Measurements from ENCODE around the gene ADH4. TPM values are rescaled to one million over a fixed set of nuclear protein-coding genes. Genes with fewer than 3 reads are reported as not detected.

ADH4 gene
- total and polyA plus RNA-seq, 2 experiments from 2014 or later, result not detected

DNA sequence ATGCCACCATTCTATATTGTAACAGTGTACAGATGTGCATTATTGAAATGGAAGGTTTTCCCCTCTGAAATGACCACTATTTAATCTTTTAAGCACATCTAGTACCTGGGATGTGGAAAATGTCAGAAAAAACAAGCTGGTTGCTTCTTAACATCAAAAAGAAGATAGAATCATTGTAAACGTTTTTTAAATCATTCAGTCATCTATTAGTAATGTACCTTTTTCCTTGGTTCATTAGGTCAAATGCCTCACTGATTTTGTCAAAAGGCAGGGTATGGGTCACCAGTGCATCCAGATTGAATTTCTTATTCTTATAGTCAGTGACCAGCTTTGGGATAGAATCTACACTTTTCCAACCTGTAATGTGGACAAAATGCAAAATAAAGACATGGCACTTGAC is 17.7 kb downstream of the ADH4 start:
- Histone ChIP-seq H2AFZ (no peak overlapping the region), H3K4me1 (ENCODE audit: insufficient read depth) (no peaks in the 10 kb centered on the region), H3K4me3 (no peak overlapping the region), H3K4me2 (no peak overlapping the region), H3K79me2 (replicated peaks; ENCODE audit: insufficient read depth) (no peaks in the 10 kb centered on the region), H3K36me3 (ENCODE audit: insufficient read depth) (peaks cover 13% of the 10 kb centered on the region), H3K27me3 (ENCODE audit: insufficient read depth) (no peaks in the 10 kb centered on the region), H3F3A (replicated peaks; ENCODE audit: low read depth) (no peaks in the 10 kb centered on the region), H3K27ac (ENCODE audit: low read depth) (no peak overlapping the region), H3K9me2 (ENCODE audit: insufficient read depth) (no peaks in the 10 kb centered on the region), H4K20me1 (replicated peaks; ENCODE audit: insufficient read depth) (no peaks in the 10 kb centered on the region)
- Mint-ChIP-seq H3K27me3 (ENCODE audit: insufficient read depth, low read depth, poor library complexity) (peaks cover 2% of the 10 kb centered on the region), H3K4me1 (peaks cover 3% of the 10 kb centered on the region; the same call in 1 of the 3 replicates), H3K36me3 (ENCODE audit: low read depth) (peaks cover 21% of the 10 kb centered on the region), H3K9me3 (peaks cover 25% of the 10 kb centered on the region), H3K27ac (no peak overlapping the region), H3K4me3 (no peak overlapping the region)
- TF ChIP-seq POLR2AphosphoS5 (IDR thresholded peaks at IDR 0.05; ENCODE audit: low read depth) (no peak), ZNF114 (CRISPR knock-in tag; IDR thresholded peaks at IDR 0.05) (no peak), JUNB (IDR thresholded peaks at IDR 0.05; ENCODE audit: unreplicated experiment) (no peak)
- DNase-seq (ENCODE audit: low spot score) (no peak), ATAC-seq (no peak)

DNA sequence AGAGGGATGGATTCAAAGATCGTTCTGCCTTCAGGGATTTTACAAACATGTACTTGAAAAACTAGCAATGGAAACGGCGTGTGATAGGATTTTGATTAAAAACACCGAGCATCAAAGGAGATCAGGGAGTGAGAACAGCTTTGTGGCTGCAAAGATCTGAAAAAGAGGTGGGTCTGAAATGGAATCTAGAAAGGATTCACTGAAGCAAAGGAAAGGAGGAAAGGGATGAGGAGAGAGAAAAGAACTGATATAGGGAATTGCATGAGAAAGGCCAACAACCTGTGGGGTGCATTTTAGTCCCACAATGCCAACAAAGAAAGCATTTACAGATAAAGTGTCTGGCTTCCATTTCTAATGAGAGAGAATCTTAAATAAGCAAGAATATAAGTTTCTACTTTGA is 23.1 kb downstream of the ADH4 start:
- TF ChIP-seq, protein P1, sequence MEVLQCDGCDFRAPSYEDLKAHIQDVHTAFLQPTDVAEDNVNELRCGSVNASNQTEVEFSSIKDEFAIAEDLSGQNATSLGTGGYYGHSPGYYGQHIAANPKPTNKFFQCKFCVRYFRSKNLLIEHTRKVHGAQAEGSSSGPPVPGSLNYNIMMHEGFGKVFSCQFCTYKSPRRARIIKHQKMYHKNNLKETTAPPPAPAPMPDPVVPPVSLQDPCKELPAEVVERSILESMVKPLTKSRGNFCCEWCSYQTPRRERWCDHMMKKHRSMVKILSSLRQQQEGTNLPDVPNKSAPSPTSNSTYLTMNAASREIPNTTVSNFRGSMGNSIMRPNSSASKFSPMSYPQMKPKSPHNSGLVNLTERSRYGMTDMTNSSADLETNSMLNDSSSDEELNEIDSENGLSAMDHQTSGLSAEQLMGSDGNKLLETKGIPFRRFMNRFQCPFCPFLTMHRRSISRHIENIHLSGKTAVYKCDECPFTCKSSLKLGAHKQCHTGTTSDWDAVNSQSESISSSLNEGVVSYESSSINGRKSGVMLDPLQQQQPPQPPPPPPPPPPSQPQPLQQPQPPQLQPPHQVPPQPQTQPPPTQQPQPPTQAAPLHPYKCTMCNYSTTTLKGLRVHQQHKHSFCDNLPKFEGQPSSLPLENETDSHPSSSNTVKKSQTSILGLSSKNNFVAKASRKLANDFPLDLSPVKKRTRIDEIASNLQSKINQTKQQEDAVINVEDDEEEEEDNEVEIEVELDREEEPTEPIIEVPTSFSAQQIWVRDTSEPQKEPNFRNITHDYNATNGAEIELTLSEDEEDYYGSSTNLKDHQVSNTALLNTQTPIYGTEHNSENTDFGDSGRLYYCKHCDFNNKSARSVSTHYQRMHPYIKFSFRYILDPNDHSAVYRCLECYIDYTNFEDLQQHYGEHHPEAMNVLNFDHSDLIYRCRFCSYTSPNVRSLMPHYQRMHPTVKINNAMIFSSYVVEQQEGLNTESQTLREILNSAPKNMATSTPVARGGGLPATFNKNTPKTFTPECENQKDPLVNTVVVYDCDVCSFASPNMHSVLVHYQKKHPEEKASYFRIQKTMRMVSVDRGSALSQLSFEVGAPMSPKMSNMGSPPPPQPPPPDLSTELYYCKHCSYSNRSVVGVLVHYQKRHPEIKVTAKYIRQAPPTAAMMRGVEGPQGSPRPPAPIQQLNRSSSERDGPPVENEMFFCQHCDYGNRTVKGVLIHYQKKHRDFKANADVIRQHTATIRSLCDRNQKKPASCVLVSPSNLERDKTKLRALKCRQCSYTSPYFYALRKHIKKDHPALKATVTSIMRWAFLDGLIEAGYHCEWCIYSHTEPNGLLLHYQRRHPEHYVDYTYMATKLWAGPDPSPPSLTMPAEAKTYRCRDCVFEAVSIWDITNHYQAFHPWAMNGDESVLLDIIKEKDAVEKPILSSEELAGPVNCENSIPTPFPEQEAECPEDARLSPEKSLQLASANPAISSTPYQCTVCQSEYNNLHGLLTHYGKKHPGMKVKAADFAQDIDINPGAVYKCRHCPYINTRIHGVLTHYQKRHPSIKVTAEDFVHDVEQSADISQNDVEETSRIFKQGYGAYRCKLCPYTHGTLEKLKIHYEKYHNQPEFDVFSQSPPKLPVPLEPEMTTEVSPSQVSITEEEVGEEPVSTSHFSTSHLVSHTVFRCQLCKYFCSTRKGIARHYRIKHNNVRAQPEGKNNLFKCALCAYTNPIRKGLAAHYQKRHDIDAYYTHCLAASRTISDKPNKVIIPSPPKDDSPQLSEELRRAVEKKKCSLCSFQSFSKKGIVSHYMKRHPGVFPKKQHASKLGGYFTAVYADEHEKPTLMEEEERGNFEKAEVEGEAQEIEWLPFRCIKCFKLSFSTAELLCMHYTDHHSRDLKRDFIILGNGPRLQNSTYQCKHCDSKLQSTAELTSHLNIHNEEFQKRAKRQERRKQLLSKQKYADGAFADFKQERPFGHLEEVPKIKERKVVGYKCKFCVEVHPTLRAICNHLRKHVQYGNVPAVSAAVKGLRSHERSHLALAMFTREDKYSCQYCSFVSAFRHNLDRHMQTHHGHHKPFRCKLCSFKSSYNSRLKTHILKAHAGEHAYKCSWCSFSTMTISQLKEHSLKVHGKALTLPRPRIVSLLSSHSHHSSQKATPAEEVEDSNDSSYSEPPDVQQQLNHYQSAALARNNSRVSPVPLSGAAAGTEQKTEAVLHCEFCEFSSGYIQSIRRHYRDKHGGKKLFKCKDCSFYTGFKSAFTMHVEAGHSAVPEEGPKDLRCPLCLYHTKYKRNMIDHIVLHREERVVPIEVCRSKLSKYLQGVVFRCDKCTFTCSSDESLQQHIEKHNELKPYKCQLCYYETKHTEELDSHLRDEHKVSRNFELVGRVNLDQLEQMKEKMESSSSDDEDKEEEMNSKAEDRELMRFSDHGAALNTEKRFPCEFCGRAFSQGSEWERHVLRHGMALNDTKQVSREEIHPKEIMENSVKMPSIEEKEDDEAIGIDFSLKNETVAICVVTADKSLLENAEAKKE (CRISPR knock-in tag; IDR thresholded peaks at IDR 0.05), result no peak
- TF ChIP-seq CREB1 (CRISPR knock-in tag; IDR thresholded peaks at IDR 0.05; ENCODE audit: low read depth) (no peak), NANOG (IDR thresholded peaks at IDR 0.05; ENCODE audit: borderline replicate concordance) (no peak), EZH2phosphoT487 (IDR thresholded peaks at IDR 0.05; ENCODE audit: unreplicated experiment) (no peak)
- TF ChIP-seq, protein P2, sequence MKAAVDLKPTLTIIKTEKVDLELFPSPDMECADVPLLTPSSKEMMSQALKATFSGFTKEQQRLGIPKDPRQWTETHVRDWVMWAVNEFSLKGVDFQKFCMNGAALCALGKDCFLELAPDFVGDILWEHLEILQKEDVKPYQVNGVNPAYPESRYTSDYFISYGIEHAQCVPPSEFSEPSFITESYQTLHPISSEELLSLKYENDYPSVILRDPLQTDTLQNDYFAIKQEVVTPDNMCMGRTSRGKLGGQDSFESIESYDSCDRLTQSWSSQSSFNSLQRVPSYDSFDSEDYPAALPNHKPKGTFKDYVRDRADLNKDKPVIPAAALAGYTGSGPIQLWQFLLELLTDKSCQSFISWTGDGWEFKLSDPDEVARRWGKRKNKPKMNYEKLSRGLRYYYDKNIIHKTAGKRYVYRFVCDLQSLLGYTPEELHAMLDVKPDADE (IDR thresholded peaks at IDR 0.05), result no peak
- H3K27ac Mint-ChIP-seq, result no peak overlapping the region
- H3K4me3 Mint-ChIP-seq, result no peak overlapping the region
- H3K9me3 Mint-ChIP-seq, result peaks cover 13% of the 10 kb centered on the region
- ATAC-seq (peak; percentile 35; the same call in 2 of the 3 replicates), DNase-seq (ENCODE audit: low spot score) (peak; percentile 16)
- Histone ChIP-seq H2AFZ (no peak overlapping the region), H3K4me1 (ENCODE audit: insufficient read depth) (peaks cover 7% of the 10 kb centered on the region), H3K27ac (ENCODE audit: low read depth) (no peak overlapping the region), H3K9me2 (ENCODE audit: insufficient read depth) (no peaks in the 10 kb centered on the region), H3K79me2 (replicated peaks; ENCODE audit: insufficient read depth) (no peaks in the 10 kb centered on the region), H3F3A (replicated peaks; ENCODE audit: low read depth) (no peaks in the 10 kb centered on the region), H4K20me1 (replicated peaks; ENCODE audit: insufficient read depth) (no peaks in the 10 kb centered on the region), H3K27me3 (ENCODE audit: insufficient read depth) (no peaks in the 10 kb centered on the region), H3K36me3 (ENCODE audit: insufficient read depth) (0 out of 2 replicates have a peak, but pooled peaks cover 3% of the 10 kb centered on the region), H3K4me2 (peak overlapping the region; percentile 40; the same call in 1 of the 2 replicates), H3K4me3 (no peak overlapping the region)
- H3K27me3 Mint-ChIP-seq (ENCODE audit: insufficient read depth, low read depth, poor library complexity), result peaks cover 2% of the 10 kb centered on the region
- peaks cover 21% of the 10 kb centered on the region for H3K36me3 Mint-ChIP-seq (ENCODE audit: low read depth)
- H3K4me1 Mint-ChIP-seq, result peaks cover 14% of the 10 kb centered on the region

All from GM23338 (cell line).